ENCODE measurements around the gene SZT2.

- TF ChIP-seq CTCF (IDR thresholded peaks at IDR 0.05; ENCODE audit: low read depth, low read length) (no peak), POLR2A (IDR thresholded peaks at IDR 0.05; ENCODE audit: extremely low read depth, insufficient read length) (no peak)
Measured at GRCh38 chr1:43465505-43466067, 75.9 kb downstream of the SZT2 start.

Measured in NB4 (cell line).